Measurements from ENCODE around the gene ANKRD10.

DNA sequence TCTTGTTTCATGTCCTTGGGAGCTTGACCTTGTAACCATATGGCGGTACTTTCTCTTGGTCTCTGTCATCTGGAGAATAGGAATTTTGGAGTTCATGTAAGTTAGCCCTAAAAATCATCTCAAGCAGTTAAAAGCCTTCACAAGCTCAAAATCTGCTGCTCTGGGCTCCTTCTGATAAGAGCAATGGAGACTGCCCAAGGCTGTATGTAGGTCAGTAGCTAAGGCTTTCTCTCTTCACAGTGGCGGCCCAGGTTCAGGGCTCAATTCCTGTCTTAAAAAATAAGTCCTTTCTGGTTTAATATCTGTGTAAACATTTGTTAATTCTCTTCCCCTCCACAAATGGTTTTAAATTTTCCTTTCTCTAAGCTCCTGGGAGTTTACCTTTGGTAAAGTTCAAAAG lies 45.3 kb upstream of the ANKRD10 start:
- TF ChIP-seq, protein P1, sequence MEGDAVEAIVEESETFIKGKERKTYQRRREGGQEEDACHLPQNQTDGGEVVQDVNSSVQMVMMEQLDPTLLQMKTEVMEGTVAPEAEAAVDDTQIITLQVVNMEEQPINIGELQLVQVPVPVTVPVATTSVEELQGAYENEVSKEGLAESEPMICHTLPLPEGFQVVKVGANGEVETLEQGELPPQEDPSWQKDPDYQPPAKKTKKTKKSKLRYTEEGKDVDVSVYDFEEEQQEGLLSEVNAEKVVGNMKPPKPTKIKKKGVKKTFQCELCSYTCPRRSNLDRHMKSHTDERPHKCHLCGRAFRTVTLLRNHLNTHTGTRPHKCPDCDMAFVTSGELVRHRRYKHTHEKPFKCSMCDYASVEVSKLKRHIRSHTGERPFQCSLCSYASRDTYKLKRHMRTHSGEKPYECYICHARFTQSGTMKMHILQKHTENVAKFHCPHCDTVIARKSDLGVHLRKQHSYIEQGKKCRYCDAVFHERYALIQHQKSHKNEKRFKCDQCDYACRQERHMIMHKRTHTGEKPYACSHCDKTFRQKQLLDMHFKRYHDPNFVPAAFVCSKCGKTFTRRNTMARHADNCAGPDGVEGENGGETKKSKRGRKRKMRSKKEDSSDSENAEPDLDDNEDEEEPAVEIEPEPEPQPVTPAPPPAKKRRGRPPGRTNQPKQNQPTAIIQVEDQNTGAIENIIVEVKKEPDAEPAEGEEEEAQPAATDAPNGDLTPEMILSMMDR (IDR thresholded peaks at IDR 0.05), result no peak
- TF ChIP-seq POLR2A (IDR thresholded peaks at IDR 0.05), result no peak

Measured in Peyer's patch (tissue), 4 donors.